CD4-positive, alpha-beta T cell treated with Interleukin-17A for 1 hour (primary cell): ENCODE measurements around the gene EP400.
"Not testable (repeated sequence)": the region's sequence is repeated elsewhere in the genome, so short reads cannot be mapped to it uniquely, and the experiment has no call there.

Experiments
- DNase-seq: peaks from one replicate; pipeline ENCODE4 v3.0.0-alpha.2; 2020

The EP400 gene

GRCh38 chr12:132102297-132102696 is 152.6 kb downstream of the EP400 start:
- no peak for DNase-seq

DNA sequence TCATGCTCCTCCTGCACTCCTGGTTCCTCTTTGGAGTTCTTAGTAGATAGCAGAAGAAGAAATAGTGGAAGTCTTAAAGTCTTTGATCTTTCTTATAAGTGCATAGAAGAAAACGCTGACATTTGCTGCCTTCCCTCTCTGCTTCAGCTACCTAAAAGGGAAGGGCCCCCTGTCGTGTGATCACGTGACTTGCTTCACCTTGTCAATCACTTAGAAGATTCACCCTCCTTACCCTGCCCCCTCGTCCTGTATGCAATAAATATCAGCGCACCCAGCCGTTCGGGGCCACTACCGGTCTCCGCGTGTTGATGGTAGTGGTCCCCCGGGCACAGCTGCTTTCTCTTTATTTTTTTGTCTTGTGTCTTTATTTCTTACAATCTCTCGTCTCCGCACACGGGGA is 153.3 kb downstream of the EP400 start:
- DNase-seq, result not testable (repeated sequence)

DNA sequence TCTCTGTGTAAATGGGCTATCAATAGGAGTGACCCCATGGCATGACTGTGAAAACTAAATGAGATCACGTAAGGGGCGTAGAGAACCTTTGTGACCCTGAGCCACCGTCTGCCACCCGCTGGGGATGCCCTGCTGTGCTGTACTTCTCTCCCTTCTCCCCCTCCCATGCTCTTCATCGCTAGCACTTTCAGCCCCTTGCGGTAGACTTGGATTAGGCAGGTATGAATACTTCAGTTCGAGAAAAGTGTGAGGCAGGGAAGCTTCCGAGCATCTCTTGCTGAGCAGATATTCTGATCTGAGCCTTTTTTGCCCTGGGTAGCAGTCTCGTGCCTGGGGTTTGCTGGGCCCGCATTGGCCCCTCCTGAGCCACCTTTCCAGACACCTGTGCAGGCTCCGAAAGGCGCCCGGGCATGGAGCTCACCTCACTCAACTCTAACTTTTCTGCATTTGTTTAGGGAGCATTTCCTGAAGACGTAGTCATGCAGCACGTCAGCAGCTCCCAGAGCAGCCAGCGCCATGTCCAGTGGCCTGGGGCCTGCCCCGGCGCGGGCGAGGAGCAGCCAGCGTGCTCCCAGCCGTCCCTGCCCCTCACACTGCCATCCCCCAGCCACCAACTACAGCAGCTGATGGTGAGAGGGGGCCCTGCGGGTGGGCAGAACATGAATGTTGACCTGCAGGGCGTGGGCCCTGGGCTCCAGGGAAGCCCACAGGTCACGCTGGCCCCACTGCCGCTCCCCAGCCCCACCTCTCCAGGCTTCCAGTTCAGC is 154.0 kb downstream of the EP400 start:
- DNase-seq, result no peak

DNA sequence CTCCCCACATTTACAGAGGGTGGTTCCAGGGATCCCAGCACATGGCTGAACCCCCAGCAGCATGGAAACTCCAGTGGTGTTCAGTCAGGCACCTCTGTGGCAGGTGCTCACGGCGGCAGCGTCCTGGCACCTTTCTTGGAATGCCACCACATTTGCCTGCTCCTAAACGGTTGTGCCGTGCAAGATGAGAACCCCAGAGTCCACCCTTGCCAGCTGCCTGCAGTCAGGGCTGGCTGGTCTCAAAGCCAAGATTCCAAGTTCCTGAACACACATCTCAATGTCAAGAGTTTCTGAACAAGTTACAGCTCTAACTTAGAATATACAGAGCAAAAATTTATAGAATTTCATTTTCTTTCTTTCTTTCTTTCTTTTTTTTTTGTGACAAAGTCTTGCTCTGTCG is 155.7 kb downstream of the EP400 start:
- DNase-seq, result no peak

DNA sequence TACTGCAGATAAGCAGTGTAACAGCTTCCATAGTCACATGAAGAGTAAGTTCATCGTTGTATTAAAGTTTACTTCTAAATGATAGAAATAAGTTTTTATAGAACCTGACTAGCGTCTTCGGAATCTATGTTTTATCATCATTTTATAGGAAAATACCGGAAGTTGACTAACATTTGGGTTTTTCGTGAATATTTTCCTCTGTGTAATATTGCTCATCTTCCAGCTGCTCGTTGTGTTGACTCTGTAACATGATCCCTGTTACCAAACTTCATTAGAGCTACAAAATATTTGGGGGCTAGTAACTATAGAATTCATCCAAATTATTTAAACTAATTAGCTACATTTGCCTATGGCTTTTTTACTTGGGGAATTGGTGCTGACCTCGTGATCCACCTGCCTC is 157.2 kb downstream of the EP400 start:
- no peak for DNase-seq

DNA sequence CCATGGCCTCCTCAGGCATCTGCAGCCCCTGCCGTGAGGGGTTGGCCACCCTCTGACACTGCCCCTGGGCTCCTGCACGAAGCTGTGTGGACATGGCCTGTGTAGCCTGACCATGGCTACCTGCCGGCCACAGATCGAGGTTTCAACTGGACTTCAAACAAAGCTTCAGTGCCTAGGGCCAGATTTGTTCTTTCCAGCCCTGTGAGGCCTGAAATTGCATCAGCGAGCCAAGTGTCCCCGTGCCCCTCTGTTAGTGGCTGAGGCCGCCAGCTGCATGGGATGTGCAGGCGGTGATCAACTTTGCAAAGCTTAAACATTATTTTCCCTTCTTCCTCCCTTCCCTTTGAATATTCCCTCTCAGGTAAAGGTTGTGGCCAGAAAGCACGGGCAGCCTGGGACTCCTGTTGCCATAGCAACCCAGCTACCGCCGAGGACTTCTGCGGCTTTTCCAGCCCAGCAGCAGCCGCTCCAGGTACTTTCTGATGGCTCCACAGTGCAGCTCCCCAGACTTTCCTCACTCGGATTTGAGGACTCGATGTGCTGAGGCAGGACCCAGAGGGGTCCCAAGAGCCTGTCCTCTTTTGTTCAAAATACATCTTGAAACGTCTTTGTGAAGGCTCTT is 158.6 kb downstream of the EP400 start:
- no peak for DNase-seq

DNA sequence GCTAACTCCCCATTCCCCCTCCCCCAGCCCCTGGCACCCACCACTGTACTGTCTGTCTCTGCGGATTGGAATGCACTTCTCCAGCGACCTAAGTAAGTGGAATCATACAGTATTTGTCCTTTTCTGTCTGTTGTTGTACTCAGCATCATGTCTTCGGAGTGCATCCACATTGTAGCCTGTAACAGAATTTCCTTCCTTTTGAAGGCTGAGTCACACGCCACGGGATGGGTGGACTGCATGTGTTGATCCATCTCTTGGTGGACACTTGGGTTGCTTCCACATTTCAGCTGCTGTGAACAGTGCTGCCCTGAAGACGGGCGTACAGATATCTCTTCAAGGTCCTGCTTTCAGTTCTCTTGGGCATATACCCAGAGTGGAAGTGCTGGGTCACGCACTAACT is 160.0 kb downstream of the EP400 start:
- DNase-seq, result no peak

DNA sequence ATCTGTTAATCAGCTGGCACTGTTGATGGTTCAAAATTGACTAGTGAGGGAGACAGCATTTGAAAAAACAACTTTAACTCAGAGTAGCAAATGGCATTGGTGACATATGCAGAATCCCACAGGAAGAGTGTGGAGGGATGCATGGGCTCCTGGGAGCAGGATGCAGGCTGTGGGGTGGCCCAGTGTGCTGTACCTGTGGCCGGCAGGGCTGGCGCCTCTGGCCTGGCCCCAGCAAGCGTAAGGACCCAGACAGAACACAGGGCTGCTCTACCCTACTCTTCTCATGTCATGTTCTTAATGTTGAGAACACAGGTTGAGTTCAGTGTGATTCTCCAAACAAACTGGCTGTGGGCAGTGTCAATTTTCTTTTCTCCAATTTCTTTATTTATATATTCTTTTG is 160.9 kb downstream of the EP400 start:
- no peak for DNase-seq

GRCh38 chr12:132111654-132112304 is 162.0 kb downstream of the EP400 start:
- no peak for DNase-seq

GRCh38 chr12:132114667-132115066 is 164.9 kb downstream of the EP400 start:
- DNase-seq, result no peak

DNA sequence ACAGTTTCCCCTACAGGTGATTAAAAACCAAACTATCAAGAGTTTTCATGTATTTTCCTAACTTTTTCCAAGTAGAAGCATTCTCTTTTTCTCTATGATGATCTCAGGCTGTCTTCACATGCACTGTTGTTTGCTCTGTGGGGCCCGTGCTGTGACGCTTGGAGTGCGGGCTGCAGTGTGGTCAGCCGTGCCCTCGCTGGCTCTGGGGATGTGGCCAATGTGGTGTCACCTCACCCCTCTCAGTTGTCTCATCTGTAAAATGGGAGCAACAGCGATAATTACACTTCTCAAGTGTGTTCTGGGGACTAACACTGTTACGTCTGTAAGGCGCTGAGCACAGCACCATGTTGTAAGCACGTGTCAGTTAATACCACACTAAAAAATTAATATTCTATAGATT is 165.8 kb downstream of the EP400 start:
- DNase-seq, result no peak

DNA sequence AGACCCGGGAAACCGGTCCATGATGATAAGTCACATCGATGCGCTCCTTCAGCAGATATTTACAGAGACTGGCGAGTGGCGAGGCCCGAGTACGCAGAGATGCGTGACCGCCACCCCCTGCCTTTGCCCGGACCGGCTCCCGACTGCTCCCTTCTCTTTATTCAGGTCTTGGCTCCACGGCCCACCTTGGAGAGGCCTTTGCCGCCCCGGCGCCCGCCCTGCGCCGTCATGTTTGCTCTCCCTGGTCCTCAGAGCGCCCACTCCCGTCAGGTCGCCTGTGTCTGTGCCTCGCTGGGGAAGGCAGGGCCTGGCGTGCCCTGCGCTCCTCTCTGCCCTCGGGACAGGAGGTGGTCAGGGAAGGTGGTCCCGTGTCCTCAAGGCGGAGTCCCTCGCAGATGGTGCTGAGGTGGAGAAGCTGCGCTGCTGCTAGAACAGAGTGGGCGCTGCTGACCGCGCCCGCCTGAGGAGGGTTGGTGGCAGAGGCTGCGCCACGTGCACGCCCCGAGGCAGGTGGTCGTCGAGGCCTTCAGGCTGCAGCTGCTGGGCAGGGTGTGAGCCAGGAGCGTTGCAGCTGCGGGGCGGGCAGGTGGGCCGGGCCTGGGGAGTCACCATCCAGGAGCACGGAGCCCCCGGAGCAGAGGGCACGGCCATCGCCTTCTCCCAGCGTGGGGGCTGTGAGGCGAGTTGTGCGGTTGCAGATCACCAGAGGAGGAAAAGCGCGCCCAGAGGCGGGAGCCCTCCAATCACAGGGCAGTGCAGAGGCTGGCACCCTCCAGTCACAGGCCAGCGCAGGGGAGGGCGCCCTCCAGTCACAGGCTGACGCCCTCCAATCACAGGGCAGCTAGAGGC is 167.2 kb downstream of the EP400 start:
- DNase-seq, result no peak

GRCh38 chr12:132117558-132117875 is 167.8 kb downstream of the EP400 start:
- DNase-seq, result no peak

DNA sequence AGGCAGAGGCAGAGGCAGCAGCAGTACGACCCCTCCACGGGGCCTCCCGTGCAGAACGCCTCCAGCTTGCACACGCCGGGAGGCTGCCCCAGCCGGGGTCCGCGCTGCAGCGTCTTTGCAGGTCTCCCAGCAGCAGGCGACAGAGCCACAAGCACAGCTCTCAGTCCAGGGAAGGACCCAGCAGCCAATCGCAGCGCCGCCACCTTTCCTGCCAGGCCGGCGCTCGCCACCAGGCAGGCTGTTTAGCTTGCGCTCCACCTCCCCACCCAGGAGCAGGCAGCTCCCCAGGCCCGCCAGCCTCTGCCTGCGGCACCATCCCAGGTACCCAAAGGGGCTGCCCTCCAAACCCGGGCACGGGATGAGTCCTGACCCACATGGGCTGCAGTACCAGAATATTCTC is 169.1 kb downstream of the EP400 start:
- no peak for DNase-seq

DNA sequence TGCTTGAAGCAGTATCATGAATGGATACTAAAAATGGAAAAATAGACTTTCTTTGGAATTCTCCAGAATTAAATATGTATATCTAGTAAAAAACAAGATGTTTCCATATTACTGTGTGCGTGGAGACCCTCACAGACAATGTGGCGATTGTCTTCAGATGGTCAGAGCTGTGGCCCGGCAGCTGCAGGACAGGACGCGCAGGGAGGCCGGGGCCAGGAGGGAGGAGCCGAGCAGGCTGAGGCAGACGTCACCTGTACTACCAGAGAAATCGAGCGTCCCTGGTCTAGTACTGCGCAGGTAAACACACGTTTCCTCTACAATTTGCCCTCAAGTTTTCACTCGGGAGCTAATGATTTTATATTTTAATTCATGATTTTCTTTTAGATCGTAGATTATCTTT is 171.5 kb downstream of the EP400 start:
- no peak for DNase-seq

- DNase-seq, result no peak
These were observed 174.4 kb downstream of the EP400 start for GRCh38 chr12:132123970-132124765.

- DNase-seq, result no peak
These were observed 175.2 kb downstream of the EP400 start for GRCh38 chr12:132124766-132125425.

GRCh38 chr12:132125736-132126135 is 176.0 kb downstream of the EP400 start:
- no peak for DNase-seq

- DNase-seq, result no peak
These were observed 177.3 kb downstream of the EP400 start for GRCh38 chr12:132127041-132127440.

DNA sequence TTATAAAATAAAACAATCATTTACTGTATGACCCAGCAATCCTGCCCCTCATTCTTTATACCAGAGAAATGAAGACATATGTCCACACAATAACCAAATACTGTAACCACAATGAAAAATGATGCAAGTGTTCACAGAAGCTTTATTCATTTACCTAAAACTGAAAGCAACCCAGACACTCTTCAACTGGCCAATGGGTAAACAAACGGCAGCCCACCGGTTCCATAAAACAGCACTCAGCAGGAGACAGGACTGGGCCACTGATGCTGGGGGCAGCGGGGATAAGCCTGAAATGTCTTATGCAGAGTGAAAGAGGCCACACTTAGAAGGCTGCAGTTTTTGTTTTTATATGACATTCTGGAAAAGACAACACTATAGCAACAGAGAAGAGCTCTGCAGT is 179.3 kb downstream of the EP400 start:
- DNase-seq, result no peak

DNA sequence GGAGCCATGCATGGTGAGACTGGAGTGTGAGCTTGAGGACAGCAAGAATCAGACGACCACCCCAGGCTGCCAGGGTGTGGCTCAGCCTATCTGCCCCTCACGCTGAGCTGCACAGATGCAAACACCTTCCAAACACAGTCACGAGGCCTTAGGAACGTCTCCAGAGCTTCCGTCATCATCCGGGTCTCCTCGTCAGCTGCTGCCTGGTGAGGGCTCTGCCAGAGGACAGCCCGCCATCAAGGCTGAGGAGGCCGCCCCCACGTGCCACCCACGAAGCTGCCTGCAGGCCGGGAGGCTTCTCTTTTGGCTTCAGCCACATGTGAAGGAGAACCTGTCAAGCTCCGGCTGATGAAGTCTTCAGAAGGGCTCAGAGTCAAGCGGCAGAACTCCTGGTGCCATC is 180.9 kb downstream of the EP400 start:
- no peak for DNase-seq
